Right lobe of liver (tissue), 4 donors: Measurements from ENCODE around the gene PBX4.

Source experiments
- POLR2A ChIP-seq: fragments of 450-650 bp; IDR thresholded peaks from one replicate; pipeline ENCODE4 v1.6.1; 2017; ENCODE audit warnings: antibody characterized with exemption, mild to moderate bottlenecking
- TF ChIP-seq, protein P1 (sequence below), 4 donors: fragments of 200-600 bp in 3 of 4; fragments of 450-650 bp in 1 of 4; IDR thresholded peaks; one replicate each; pipeline versions ENCODE4 v1.5.1 to v1.8.0; 2016 to 2022; ENCODE audit warnings: antibody characterized with exemption in 4 of 4, mild to moderate bottlenecking in 2 of 4
- donor health status: DM: no; HTN: no; CAD: no.
- donor health status: DM: no; HTN: no; CAD: no.
- donor health status: DM: no; HTN: yes; CAD: no.

DNA sequence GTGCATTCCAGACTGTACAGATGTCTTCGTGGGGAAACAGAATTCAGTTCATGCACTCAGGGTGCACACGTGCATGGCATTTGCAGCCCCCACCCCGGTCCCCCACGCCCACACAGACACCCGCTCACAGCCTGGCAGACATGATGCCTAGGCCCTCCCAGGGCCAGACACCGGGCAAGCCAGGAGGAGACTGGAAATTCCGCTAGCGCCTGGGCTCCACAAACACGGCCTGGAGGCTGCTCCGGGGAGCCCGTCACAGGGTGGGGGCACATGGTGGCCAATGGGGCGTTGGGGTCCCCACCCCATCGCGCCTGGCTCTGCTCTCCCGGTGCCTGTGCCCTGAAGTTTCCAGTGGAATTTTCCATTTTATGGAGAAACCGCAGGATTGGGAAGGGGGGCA, 76.9 kb downstream of the PBX4 start:
- TF ChIP-seq, protein P1, sequence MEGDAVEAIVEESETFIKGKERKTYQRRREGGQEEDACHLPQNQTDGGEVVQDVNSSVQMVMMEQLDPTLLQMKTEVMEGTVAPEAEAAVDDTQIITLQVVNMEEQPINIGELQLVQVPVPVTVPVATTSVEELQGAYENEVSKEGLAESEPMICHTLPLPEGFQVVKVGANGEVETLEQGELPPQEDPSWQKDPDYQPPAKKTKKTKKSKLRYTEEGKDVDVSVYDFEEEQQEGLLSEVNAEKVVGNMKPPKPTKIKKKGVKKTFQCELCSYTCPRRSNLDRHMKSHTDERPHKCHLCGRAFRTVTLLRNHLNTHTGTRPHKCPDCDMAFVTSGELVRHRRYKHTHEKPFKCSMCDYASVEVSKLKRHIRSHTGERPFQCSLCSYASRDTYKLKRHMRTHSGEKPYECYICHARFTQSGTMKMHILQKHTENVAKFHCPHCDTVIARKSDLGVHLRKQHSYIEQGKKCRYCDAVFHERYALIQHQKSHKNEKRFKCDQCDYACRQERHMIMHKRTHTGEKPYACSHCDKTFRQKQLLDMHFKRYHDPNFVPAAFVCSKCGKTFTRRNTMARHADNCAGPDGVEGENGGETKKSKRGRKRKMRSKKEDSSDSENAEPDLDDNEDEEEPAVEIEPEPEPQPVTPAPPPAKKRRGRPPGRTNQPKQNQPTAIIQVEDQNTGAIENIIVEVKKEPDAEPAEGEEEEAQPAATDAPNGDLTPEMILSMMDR (IDR thresholded peaks at IDR 0.05): no peak
- no peak for TF ChIP-seq POLR2A
